Vagina (tissue), 2 donors: ENCODE results near the gene CCDC186.

ENCODE experiments used
- POLR2A ChIP-seq, 2 donors: fragments of 450-650 bp; IDR thresholded peaks; one replicate each; pipeline ENCODE4 v1.6.1; 2017; ENCODE audit warnings: antibody characterized with exemption in 2 of 2, mild to moderate bottlenecking in 2 of 2, moderate library complexity in 2 of 2
- POLR2AphosphoS5 ChIP-seq, 2 donors: sonication (generic); formaldehyde crosslinking; IDR thresholded peaks; one replicate each; pipeline ENCODE4 v1.9.0; 2017; ENCODE audit warnings: antibody characterized with exemption in 2 of 2, mild to moderate bottlenecking in 2 of 2, low read depth in 1 of 2; ENCODE audit not compliant: insufficient read depth in 1 of 2
- TF ChIP-seq, protein P1 (sequence below), 3 experiments: fragments of 450-650 bp in 2 of 3; fragments of 200-600 bp in 1 of 3; sonication (generic) in 1 of 3; IDR thresholded peaks; one replicate each; pipeline ENCODE4 v1.5.1; 2017 to 2019; ENCODE audit warnings: antibody characterized with exemption in 3 of 3, mild to moderate bottlenecking in 2 of 3, moderate library complexity in 2 of 3

DNA sequence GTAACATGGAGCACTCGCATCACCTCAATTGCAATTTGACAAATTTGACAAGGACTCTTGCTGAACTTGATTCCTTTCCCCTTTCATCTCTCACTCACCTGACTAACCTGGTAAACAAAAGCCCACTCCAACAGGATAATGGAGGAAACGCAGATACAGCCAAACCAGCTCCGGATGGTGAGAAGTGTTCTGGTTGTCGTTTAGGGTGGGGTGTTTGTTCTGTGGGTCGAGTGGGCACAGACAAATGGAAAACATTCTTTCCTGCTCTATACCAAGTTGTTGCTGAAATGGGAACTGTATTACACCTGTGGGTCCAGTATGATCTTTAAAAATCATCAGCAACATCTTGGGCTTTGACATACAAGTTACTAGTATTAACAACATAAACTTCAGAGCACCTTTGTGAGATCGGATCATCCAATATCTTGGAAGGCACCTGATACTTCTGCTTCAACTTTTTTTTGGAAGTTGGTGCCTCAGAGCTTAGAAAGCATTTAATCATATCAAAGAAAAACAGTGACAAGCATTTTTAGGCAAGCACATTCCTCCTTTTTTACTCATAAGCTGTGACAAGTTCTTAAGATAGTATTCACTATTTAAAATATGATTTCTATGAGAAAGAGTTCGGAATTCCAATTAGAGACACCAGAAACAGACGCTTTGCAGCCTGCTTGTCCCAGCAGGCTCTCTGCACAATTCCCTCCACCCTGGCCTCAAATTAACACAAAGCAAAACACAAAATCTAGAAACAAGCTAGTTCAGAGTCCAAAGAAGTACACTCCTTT is 58.1 kb downstream of the CCDC186 start:
- TF ChIP-seq, protein P1, sequence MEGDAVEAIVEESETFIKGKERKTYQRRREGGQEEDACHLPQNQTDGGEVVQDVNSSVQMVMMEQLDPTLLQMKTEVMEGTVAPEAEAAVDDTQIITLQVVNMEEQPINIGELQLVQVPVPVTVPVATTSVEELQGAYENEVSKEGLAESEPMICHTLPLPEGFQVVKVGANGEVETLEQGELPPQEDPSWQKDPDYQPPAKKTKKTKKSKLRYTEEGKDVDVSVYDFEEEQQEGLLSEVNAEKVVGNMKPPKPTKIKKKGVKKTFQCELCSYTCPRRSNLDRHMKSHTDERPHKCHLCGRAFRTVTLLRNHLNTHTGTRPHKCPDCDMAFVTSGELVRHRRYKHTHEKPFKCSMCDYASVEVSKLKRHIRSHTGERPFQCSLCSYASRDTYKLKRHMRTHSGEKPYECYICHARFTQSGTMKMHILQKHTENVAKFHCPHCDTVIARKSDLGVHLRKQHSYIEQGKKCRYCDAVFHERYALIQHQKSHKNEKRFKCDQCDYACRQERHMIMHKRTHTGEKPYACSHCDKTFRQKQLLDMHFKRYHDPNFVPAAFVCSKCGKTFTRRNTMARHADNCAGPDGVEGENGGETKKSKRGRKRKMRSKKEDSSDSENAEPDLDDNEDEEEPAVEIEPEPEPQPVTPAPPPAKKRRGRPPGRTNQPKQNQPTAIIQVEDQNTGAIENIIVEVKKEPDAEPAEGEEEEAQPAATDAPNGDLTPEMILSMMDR (IDR thresholded peaks at IDR 0.05): no peak
- TF ChIP-seq POLR2AphosphoS5 (IDR thresholded peaks at IDR 0.05; ENCODE audit: insufficient read depth in 1 of 2, low read depth in 1 of 2): no peak
- TF ChIP-seq POLR2A (IDR thresholded peaks at IDR 0.05): no peak
